Measurements from ENCODE around the gene STXBP6.

Gene STXBP6

GRCh38 chr14:25052385-25052784 lies 2.4 kb upstream of the STXBP6 start:
- no peak for DNase-seq (ENCODE audit: low read depth)

- no peak for DNase-seq (ENCODE audit: low read depth)
These were observed 563 bp upstream of the STXBP6 start for GRCh38 chr14:25050269-25051150.

GRCh38 chr14:25049093-25049567 lies 817 bp downstream of the STXBP6 start:
- DNase-seq (ENCODE audit: low read depth): no peak

- DNase-seq (ENCODE audit: low read depth): no peak
These were observed 1.6 kb downstream of the STXBP6 start for GRCh38 chr14:25048170-25049016.

GRCh38 chr14:25046301-25046943 lies 3.5 kb downstream of the STXBP6 start:
- no peak for DNase-seq (ENCODE audit: low read depth)

- no peak for DNase-seq (ENCODE audit: low read depth)
These were observed 5.7 kb downstream of the STXBP6 start for GRCh38 chr14:25044106-25044698.

- no peak for DNase-seq (ENCODE audit: low read depth)
These were observed 7.3 kb downstream of the STXBP6 start for GRCh38 chr14:25042362-25043299.

- DNase-seq (ENCODE audit: low read depth): no peak
These were observed 8.0 kb downstream of the STXBP6 start for GRCh38 chr14:25041898-25042297.

- no peak for DNase-seq (ENCODE audit: low read depth)
These were observed 8.5 kb downstream of the STXBP6 start for GRCh38 chr14:25041484-25041883.

- no peak for DNase-seq (ENCODE audit: low read depth)
These were observed 10.0 kb downstream of the STXBP6 start for GRCh38 chr14:25039933-25040332.

GRCh38 chr14:25038044-25038668 lies 11.8 kb downstream of the STXBP6 start:
- no peak for DNase-seq (ENCODE audit: low read depth)

GRCh38 chr14:25037032-25037431 lies 12.9 kb downstream of the STXBP6 start:
- DNase-seq (ENCODE audit: low read depth): no peak

- DNase-seq (ENCODE audit: low read depth): no peak
These were observed 14.9 kb downstream of the STXBP6 start for GRCh38 chr14:25034803-25035681.

GRCh38 chr14:25033358-25033757 lies 16.6 kb downstream of the STXBP6 start:
- DNase-seq (ENCODE audit: low read depth): no peak

GRCh38 chr14:25032092-25032784 lies 17.7 kb downstream of the STXBP6 start:
- no peak for DNase-seq (ENCODE audit: low read depth)

- DNase-seq (ENCODE audit: low read depth): no peak
These were observed 23.3 kb downstream of the STXBP6 start for GRCh38 chr14:25026476-25027137.

- DNase-seq (ENCODE audit: low read depth): no peak
These were observed 30.1 kb downstream of the STXBP6 start for GRCh38 chr14:25019892-25020291.

- DNase-seq (ENCODE audit: low read depth): no peak
These were observed 32.4 kb downstream of the STXBP6 start for GRCh38 chr14:25017562-25017961.
